CD4-positive, alpha-beta T cell treated with Interleukin-1 beta for 1 hour (primary cell): ENCODE measurements around the gene P3H2.

ENCODE experiments used
- DNase-seq, 2 donors: peaks; one replicate each; pipeline ENCODE4 v3.0.0-alpha.2; 2020 to 2022

The P3H2 gene

DNA sequence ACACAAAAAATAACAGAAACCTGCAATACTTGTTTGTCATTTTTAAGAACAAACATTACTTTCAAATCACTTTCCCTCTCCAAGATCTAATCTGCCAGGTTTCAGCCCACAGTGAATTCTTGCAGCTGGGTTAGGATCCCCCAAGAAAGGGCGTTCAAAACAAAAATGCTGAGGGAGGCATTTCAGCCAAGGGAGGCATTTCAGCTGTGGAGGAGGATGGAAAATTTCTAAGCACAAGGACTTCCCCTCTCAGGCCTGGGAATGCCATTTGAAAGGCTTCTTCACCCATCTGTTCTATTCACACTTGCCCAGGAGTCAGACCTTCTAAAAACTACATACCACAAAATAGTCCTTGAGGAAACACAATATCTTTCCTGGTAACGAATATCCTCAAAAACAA lies 69.1 kb downstream of the P3H2 start:
- no peak for DNase-seq

DNA sequence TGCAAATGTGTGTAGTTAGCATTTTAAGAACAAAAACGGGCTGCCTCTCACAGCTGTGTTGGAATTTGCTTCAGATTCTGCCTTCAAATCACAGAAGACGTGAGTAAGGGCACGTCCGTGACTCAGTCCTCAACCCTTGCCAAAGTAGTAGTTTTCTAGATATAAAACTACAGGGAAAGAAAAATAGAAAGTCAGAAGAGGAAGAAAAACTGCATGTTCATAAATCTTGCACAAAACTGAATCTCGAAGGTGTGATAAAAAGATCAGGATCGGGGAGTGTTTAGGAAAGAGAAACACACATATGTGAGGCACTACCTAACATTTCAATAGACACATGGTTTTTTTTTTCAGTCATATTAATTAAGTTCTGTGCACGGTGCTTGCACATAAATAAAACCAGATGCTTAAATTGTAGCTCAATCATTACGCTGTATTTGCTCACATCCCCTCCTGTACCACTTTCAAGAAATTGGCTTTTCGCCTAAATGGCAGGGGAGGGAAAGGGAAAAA lies 71.7 kb downstream of the P3H2 start:
- DNase-seq = no peak

DNA sequence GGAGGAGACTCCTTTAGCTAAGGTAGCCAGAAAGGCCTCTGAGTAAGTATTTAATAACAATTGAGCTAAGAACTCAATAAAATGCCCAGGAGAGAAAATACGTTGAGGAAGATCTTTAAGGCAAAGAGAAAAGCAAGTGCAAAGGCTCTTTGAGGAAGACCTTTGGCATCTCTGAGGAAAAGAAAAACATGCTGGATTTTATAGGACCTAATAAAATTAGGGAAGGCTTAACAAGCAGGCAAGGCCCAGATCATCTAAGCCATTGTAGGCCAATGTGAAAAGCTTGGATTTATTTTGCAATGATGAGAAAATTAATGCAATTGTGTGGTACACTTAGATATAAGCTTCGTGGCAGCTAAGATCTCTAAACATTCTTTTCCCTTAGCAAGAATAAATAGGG lies 75.7 kb downstream of the P3H2 start:
- no peak for DNase-seq

DNA sequence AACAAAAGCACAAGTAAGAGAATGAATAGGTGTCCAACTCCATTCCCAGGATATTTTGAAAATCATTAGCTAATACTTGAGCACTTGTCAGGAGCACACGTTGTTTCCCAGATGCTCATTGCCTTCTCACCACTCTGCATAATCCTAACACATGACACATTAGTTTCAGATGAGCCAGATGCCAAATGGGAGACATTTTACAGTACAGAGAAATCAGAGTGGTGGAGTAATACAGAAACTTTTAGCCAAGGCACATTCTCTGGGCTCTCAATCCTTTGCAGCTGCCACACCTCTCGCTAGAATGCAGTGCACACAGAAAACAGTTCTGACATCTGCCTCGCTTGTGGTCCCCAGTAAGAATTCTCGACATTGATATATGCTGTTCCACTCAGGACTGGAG lies 76.6 kb downstream of the P3H2 start:
- DNase-seq = no peak

DNA sequence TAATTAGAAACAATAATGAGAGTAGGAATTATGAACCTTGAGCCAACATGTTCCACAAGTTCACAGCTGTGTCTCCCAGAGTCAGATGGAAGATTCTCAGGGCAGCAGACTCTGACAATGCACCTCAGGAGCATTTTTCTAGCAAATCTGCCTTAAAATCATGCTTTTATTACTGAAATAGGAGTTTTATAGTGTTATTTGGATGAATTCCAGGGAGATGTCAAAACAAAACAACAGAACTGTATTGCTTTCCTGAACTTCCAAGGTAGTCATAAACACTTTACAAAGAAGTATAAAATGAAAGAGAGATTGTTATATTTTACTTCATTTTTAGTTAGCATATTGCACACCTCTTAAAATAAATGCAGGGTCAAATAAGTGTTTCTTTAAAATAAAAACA lies 77.0 kb downstream of the P3H2 start:
- DNase-seq = no peak

DNA sequence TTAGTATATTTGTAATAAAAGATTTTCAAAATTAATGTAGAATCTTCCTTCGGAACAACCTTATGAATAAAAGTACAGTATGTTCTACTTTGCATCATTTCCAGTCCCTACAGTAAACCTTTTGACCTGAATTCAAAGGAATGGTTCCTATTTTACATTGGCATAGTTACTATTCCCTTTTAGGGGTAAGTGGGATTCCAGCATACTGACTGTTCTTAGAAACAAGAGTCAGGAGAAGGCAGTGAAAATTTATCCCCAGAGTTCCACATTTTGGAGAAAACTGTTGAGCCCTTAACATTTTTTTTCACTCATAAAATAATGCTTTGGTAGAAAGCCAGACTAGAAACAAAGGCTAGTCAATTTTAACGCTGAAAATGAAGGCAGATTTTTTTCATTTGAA lies 78.1 kb downstream of the P3H2 start:
- no peak for DNase-seq

DNA sequence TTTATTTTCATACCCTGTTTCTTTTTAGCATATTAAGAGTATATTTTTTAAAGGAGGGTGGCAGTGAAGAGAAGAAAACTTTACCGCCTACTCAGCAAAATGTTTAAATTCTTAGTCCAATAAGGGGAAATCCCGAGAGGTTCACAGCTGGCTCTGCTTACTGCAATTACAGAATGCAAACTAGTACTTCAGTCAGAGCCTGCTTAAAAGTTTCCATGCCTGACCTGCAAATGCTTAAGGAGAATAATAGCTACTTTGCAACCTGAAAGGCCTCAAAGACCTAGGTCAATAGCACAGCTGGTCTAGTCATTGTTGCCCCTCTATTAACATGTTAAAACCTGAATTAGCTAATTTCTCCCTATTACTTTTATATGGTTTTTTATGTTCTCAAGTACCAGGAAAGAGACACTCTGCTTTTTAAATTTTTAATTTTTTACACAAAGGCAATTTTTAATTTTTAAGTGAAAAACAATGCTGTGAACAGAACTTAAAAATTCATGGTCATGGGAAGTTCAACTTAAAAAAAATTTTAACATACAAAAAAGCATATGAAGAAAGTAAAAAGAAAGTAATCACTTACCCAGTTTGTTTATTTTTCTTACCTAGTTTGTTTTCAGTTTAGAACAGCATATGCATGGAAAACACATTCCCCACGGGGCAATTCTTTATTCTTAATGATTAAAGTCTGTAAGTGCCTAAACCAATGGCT lies 79.2 kb downstream of the P3H2 start:
- DNase-seq = no peak

DNA sequence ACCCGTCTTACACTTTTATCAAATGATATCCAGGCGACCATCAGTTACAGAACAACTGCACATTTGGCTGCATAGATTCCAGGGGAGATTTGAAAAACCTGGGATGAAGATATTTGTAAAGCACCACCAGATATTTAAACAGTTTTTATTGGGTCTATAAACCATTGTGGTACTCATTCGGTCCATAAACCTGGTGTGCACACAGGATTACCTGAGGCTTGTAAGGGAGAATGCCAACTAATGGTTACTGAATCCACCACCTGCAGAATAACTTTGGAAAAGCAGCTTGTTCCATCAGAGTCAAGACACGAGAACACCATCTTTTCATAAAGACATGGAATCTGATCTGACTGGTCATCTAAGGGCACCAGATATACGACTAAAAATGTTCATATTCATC lies 80.6 kb downstream of the P3H2 start:
- no peak for DNase-seq

DNA sequence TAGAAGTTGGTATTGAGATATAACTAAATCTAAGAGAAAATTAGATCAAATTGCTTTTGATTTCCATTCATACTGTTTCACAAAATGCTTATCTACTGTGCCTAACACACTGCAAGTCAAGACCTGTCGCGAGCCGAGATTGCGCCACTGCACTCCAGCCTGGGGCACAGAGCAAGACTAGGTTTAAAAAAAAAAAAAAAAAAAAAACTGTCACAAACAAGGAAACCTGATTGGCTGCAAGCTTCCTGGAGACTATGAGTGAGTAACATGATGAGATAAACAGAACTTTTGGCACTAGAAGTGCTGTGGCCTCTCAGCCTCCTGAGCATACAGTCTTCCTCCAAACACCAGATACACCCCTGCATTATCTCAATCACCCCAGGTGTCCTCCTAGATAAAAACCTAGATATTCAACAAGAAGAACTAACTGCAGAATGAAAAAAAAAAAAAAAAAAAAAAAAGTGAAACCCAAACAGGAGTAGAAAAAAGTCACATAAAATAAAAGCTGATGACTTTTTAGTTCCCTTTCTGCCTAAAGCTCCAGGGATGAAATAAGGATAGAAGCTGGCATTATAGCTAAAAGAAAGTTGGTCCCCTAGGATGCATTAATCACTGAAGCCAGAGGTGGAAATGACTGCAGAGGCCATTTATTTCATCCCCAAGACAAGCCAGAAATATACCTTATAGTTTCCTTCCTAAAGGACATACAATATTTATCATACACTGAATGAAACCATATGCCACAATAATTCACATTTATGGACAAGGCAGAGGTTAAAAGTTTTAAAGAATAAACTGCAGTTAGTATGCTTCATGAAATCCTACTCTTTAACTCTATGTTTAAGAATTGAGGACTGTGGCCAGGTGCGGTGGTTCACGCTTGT lies 82.4 kb downstream of the P3H2 start:
- DNase-seq = no peak

DNA sequence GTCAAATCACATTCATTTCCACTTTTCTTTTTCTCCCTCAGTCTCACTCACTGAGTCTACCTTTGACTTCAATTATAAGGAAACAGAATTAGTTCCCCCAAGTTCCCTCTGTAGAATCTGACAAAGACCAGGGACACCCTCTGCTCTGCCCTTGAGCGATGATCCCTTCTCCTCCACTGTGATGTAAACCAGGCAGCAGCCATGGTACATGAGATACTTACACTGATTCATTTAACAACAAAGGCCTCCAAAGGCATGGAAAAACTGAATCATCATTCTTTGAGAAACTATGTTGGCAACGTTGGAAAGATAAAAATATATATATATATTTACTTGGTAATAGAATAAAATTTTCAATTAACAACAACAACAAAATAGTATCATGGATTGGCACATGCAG lies 84.1 kb downstream of the P3H2 start:
- no peak for DNase-seq

DNA sequence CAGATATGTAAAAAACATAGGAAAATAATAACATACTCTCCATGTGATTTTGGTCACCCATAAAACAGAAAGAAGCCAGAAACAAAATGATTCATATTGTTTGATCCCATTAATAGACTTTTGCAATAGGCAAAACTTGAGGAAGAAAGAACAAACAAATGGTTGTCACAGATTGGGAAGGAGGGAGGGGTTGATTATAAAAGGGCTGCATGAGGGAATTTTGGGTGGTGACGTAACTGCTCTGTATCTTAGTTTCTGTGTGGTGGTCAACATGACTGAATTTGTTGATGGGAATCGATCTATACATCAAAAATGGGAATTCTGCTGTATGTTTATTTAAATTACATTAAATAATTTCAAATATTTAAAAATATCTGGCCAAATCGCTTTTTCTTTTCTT lies 86.3 kb downstream of the P3H2 start:
- DNase-seq = no peak

DNA sequence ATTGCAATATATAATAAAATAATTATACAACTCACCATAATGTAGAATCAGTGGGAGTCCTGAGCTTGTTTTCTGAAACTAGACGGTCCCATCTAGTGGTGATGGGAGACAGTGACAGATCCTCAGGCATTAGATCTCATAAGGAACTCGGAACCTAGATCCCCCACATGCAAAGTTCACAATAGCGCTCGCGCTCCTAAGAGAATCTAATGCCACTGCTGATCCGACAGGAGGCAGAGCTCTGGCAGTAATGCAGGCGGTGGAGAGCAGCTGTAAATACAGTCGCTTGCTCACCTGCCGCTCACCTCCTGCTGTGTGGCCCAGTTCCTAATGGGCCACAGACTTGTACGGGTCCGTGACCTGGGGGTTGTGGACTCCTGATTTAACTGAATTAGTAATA lies 87.8 kb downstream of the P3H2 start:
- no peak for DNase-seq

DNA sequence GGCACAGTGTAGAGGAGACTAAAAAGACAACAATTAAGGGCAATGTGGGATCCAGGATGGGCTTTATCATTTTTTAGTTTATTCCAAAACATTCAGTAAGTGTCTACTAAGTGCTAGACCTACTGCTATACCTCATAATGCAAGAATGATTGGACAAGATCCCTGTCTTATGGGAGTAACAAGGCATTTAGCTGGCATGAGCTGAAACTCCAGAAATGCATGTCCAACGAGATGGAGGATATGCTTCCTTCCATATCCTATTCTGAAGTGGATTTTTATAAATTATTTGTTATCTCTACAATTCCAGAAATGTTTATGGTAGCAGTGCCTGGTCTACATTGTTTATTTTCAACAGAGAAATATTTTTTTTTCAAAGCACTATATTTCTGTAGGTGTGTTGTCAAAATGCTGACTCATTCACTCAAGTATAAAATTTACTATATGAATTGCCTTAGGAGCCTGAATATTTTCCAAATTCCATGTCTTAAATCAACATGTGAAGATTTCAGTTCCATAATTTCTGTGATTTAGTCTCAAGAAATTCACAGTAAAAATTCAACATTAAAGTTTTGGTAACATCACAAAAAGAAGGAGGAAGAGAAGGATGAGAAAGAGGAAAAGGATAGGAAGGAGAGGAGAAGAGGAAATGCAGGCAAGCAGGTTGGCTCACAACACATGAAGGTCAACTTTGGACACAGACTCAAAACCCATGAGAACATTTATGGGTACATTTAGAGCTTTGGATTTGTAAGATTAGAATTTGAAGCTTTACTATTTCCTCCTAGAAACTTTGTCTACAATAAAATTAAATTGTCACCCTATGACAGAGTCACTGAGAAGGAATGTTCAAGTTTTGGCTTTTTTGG lies 88.6 kb downstream of the P3H2 start:
- DNase-seq = no peak

DNA sequence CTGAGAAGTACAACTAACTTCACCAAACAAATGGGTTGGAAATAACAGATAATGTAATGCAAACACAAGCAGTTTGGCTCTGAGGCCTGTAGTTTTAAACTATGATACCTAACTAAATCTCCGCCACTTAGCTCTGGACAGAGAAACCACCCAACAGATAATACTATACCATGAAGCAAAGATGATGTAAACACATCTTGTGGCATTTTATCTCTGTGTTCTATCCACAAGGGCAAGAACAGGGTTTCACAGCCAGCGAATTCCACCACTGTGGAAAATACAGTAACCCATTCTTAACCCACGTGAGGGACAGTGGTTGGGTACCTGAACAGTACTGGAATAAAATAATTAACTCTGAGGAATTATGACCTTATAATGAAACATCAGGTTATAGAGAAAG lies 93.6 kb downstream of the P3H2 start:
- DNase-seq = no peak

DNA sequence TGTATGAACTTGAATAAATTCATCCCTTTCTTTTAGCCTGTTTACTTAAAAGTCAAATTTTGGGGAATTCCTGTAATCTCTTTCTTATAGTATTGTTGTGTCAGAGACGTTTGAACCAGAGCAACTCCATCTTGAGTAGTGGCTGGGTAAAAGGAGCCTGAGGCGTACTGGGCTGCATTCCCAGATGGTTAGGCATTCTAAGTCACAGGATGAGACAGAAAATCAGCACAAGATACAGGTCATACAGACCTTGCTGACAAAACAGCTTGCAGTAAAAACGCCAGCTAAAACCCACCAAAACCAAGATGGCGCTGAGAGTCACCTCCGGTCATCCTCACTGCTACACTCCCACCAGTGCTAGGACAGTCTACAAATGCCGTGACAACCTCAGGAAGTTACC lies 94.5 kb downstream of the P3H2 start:
- DNase-seq = no peak

DNA sequence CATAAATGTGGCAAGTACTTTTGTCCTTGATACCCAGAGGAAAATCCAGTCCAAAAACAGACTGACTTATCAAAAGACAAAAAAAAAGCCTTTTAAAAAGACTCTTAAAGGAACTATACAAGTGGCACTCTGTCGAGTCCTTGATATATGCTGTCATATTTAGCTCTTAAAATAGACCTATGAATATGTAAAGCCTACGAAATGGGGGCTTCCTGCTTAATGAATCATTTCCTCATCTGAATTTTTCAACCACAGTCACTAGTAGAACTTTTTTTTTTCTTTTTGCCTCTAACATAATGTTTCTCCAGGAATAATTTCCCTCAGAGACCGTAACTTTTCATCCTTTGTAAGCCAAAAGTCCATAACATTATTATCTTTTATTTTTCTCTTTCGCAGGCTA lies 95.8 kb downstream of the P3H2 start:
- DNase-seq = no peak

DNA sequence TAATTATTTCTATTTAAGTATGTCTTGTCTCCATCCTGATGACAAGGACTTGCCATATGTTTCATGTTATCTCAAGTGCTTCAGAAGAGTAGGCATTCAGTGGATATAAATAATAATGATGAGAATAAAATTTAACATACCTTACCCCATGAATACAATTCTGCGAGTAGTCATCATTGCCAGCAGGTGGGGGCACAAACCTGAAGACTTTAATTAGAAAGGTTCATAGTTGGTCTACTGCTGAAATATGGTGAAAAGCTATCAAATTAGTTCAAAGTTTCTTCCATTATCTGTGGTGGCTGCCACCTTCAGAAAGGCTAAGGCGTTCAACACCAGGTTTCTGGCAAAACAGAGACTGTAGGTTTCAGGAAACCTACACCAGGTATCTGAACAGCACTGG lies 100.9 kb downstream of the P3H2 start:
- DNase-seq = no peak

DNA sequence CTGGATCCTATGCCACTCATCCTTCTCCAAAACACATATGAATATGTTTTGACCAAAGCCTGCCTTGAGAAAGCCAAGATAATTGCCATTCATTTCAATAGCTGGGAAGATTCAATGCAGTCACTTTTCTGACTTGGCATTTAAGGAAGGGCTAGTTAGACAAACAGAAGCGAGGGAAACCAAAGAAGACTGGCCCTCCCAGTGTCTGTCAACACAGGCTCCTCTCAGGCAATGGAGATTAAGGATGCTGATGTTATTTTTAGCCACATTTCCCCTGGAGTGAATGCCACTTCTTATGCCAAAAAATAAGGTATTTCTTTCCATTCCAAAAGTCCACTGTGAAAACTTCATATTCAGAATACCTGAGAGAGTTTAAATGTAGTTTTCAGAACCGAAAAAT lies 101.7 kb downstream of the P3H2 start:
- DNase-seq = no peak

DNA sequence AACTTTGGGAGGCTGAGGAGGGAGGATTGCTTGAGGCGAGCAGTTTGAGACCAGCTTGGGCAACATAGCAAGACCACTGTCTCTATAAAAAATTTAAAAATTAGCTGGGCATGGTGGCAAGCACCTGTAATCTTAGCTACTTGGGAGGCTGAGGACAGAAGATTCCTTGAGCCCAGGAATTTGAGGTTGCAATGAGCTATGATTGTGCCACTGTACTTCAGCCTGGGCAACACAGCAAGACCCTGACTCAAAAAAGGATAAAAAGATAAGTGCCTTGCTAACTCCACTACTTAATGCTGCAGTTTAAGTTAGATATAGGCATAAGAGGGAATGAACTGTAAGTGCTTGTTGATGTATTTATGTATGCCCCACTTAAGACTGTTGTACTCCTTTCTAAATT lies 102.2 kb downstream of the P3H2 start:
- DNase-seq = no peak

DNA sequence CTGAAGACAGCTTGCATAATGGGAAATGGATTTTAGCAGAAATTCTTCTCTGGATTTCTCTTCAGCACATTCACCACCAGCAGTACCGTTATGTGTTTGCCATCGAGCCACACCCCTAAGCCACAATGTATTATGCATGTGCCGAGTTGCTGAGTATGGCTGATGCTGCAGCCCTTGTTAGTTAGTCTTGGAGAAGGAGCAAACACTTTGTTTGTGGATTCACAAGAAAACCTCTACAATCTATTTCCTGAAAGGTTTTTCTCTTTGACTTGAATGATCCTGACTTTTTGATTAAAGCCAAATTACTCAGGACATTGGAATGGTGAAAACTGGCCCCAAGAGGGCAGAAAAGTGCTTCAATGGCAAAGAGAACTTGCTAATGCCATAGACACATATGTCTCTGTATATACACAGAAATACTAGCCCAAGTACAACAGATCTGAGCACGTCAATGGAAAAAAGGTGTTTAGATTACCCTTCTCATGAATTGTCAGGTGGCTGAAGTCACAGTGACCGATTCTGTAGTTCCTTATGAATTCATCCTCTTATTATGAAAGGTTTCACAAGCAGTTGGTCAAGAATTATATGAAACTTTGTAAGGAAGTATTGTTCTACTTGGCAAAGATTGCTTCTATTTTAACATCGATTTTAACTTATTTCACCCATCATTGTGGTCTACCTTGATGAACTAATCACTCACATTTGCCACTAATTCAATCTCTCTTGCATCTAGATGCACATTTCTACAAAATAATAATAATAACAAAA lies 103.0 kb downstream of the P3H2 start:
- DNase-seq = no peak

DNA sequence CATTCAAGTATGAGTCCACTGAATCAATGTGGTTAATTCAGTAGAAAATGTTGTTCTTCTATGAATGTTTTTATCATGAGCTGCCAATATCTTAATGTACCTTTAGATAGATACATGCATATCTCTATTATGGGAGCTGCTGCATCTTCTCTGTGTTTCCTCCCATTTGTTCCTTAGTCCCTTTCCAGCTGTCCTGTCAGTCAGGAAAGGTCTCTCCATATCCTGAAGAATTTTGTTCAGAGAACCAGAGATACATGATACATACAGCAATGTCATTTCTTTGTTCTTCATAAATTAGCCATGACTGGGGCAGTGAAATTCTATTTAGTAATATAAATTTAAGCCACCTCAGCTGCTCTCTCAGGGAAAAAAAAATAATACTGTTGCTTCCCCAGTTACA lies 103.7 kb downstream of the P3H2 start:
- no peak for DNase-seq

DNA sequence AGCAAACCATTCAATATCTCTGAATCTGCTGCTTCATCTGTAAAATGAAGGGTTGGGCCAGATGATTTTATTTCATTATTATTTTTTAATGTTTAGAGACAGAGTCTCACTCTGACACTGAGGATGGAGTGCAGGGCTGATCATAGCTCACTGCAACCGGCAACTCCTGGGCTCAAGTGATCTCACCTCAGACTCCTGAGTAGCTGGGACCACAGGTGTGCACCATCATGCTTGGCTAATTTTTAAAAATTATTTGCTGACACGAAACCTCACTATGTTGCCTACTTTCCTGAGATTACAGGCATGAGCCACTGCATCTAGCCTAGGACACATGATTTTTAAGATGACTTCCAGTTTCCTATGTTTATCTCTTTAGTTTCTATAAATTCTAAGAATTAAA lies 105.8 kb downstream of the P3H2 start:
- DNase-seq = no peak
